Measurements from ENCODE around the gene TPD52L2. TPM values are rescaled to one million over a fixed set of nuclear protein-coding genes. Genes with fewer than 3 reads are reported as not detected.

TPD52L2 gene
- total RNA-seq (ENCODE audit: low replicate concordance), result 84.7 and 110 TPM in 2 replicates

DNA sequence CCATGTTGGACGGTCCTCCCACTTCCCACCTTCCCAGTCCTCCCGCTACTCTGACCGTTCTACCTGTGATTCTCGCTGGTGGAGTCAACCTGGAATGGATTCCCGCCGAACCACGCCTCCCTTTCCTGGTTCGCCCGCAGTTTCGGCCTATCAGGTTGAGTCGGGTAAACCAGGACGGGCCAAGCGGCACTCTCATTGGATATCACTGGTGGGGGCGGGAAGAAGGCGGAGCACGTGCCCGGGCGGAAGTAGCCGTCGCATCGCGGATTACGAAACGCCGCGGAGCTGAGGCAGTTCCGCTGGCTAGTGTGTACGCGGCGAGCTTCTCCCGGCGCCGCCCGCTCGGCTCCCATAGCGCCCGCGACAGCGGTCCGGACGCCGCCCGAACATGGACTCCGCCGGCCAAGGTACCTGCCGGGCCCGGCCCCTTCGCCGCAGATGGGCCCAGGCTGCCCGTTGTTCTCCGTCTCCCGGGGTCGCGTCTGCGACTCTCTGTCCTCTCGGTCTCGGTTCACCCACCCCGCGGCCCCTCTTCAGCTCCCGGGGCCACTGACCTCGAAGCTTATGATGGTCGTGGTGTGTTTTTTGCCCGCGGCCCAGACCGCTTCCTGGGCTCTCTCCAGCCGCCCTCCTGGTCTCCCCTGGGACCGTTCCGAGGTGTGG, at the start of gene TPD52L2:
TPD52L2 (plus strand) TSS at position 293 of the 663 bp plus-strand sequence; CDS start at position 389, 96 bp downstream.

DNA sequence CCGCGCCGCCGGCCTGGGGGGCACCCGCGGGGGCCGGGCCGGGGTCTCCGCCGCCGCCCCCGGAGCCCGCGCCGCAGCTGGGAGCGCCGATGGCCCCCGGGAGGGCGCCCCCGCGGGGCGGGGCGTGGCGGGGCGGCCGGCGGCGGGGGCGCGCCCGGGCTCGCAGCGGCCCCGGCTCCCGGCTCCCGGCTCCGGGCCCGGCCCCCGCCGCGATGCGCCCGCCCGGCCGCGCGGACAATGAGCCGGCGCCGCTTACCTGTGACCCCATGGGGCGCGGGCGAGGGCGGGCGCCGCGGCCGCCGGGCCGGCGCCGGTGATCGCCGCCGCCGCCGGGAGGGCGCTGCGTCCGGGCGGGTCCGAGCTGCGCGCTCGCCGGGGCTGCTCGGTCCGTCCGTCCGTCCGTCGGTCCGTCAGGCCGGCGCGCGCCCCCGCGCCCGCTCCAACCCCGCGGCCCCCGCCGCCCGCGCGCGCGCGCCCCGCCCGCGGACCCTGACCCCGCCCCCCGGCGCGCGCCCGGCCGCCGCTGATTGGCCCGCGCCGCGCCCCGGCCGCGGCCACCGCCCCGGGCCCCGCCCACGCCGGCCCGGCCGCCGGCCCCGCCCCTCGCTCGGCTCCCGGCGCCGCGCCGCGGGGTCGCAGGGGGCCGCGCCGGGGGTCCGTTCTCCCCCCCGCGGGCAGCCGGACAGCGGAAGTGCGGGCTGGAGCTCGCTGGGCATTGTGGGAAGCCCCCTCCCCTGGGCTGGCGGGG, 34.1 kb upstream of the TPD52L2 start, which contains the start of gene ZBTB46:
ZBTB46 (minus strand) TSS at position 424 of the 748 bp plus-strand sequence. CDS start 40,507 bp downstream, outside the sequence.

GRCh38 chr20:63861365-63861934, 3.6 kb upstream of the TPD52L2 start, which contains the start of gene ABHD16B:
Gene ABHD16B (plus strand): TSS chr20:63861498. CDS start chr20:63861541, 43 bp downstream.

GRCh38 chr20:63894358-63895201, 29.5 kb downstream of the TPD52L2 start, which contains the start of gene DNAJC5:
Gene DNAJC5 (plus strand): TSS chr20:63895126. CDS start chr20:63928346, 33,220 bp downstream.

Other genes with a start within 250 kb of the TPD52L2 start
- 5.6 and 6.8 TPM in 2 replicates for gene GMEB2, start 238.2 kb upstream of the TPD52L2 start, total RNA-seq (ENCODE audit: low replicate concordance)
- gene STMN3, start 211.8 kb upstream of the TPD52L2 start, total RNA-seq (ENCODE audit: low replicate concordance), result 2.0 and 6.7 TPM in 2 replicates
- 9.2 and 12.5 TPM in 2 replicates for gene RTEL1, start 207.0 kb upstream of the TPD52L2 start, total RNA-seq (ENCODE audit: low replicate concordance)
- gene TNFRSF6B, start 168.6 kb upstream of the TPD52L2 start, total RNA-seq (ENCODE audit: low replicate concordance), result 0.68 and 7.8 TPM in 2 replicates
- 40.9 and 87.1 TPM in 2 replicates for gene ARFRP1, start 157.3 kb upstream of the TPD52L2 start, total RNA-seq (ENCODE audit: low replicate concordance)
- gene ZGPAT, start 157.2 kb upstream of the TPD52L2 start, total RNA-seq (ENCODE audit: low replicate concordance), result 15.3 and 28.8 TPM in 2 replicates
- gene LIME1, start 128.6 kb upstream of the TPD52L2 start, total RNA-seq (ENCODE audit: low replicate concordance), result 1.4 and 2.3 TPM in 2 replicates
- 12.9 TPM in 2 replicates for gene SLC2A4RG, start 125.5 kb upstream of the TPD52L2 start, total RNA-seq (ENCODE audit: low replicate concordance)
- gene ZBTB46, start 34.0 kb upstream of the TPD52L2 start, total RNA-seq (ENCODE audit: low replicate concordance), result 4.8 and 5.6 TPM in 2 replicates
- gene ABHD16B, start 3.8 kb upstream of the TPD52L2 start, total RNA-seq (ENCODE audit: low replicate concordance), result not detected in 2 replicates
- 43.3 and 54.3 TPM in 2 replicates for gene DNAJC5, start 29.9 kb downstream of the TPD52L2 start, total RNA-seq (ENCODE audit: low replicate concordance)
- gene UCKL1, start 91.1 kb downstream of the TPD52L2 start, total RNA-seq (ENCODE audit: low replicate concordance), result 20.6 and 21.0 TPM in 2 replicates
- 4.1 and 6.9 TPM in 2 replicates for gene ZNF512B, start 104.7 kb downstream of the TPD52L2 start, total RNA-seq (ENCODE audit: low replicate concordance)
- gene SAMD10, start 114.4 kb downstream of the TPD52L2 start, total RNA-seq (ENCODE audit: low replicate concordance), result 0.23 and 0.45 TPM in 2 replicates
- 61.0 and 84.8 TPM in 2 replicates for gene PRPF6, start 115.9 kb downstream of the TPD52L2 start, total RNA-seq (ENCODE audit: low replicate concordance)
- gene C20orf204, start 170.9 kb downstream of the TPD52L2 start, total RNA-seq (ENCODE audit: low replicate concordance), result 0.23 and 0.45 TPM in 2 replicates
- 0.08 and 0.12 TPM in 2 replicates for gene SOX18, start 184.4 kb downstream of the TPD52L2 start, total RNA-seq (ENCODE audit: low replicate concordance)
- 30.6 and 40.5 TPM in 2 replicates for gene TCEA2, start 197.9 kb downstream of the TPD52L2 start, total RNA-seq (ENCODE audit: low replicate concordance)
- gene RGS19, start 214.2 kb downstream of the TPD52L2 start, total RNA-seq (ENCODE audit: low replicate concordance), result 5.6 and 11.7 TPM in 2 replicates
- 1.5 and 2.3 TPM in 2 replicates for gene OPRL1, start 214.8 kb downstream of the TPD52L2 start, total RNA-seq (ENCODE audit: low replicate concordance)
- not detected in 2 replicates for gene LKAAEAR1, start 219.1 kb downstream of the TPD52L2 start, total RNA-seq (ENCODE audit: low replicate concordance)
- gene NPBWR2, start 242.3 kb downstream of the TPD52L2 start, total RNA-seq (ENCODE audit: low replicate concordance), result not detected in 2 replicates

All from smooth muscle cell of the coronary artery (primary cell).